GM21717 (cell line): ENCODE results near the gene CSTPP1.

Experiments
- ATAC-seq: cut with Tn5 transposase; IDR thresholded peaks from one replicate; pipeline ENCODE4 v1.9.1; 2021; ENCODE audit warnings: mild to moderate bottlenecking, moderate library complexity; ENCODE audit not compliant: unreplicated experiment

Gene CSTPP1

GRCh38 chr11:47124675-47125074 lies 188.1 kb downstream of the CSTPP1 start:
- ATAC-seq: no peak

DNA sequence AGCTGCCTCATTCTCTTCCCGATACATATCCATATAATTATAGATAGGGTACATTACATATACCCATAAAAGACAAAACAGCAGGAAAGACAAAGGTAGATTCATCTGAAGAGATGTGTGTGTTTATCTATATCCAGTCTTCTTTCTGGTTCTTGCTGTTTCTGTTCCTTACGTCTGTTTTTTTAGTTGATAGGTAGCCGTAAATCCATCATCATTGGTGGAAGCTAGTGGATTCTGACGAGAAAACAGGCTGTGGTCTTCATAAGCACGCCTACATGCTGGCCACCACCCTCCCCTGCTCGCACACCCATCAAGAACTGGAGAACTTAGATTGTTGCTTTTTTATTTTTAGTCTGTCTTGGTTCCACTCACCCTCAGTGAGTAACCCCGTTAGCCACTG lies 188.5 kb downstream of the CSTPP1 start:
- ATAC-seq: no peak

DNA sequence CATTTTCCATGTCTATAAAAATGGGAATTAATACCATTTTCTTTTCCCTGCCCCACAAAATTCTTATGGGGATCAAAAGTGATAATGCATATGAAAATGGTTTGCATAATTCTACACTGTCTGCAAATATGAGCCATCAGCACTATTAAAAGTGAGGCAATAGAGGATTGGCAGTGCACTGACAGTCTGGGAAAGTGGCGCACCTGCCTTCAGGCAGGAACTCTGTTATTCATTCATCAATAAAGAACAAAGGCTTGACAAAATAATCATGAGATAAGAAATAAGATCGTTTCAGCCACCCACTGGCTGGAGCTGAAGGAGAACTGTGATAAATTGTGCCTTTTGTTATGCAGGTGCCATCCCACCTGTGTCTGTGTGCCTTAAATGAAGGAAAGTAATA lies 190.7 kb downstream of the CSTPP1 start:
- no peak for ATAC-seq

DNA sequence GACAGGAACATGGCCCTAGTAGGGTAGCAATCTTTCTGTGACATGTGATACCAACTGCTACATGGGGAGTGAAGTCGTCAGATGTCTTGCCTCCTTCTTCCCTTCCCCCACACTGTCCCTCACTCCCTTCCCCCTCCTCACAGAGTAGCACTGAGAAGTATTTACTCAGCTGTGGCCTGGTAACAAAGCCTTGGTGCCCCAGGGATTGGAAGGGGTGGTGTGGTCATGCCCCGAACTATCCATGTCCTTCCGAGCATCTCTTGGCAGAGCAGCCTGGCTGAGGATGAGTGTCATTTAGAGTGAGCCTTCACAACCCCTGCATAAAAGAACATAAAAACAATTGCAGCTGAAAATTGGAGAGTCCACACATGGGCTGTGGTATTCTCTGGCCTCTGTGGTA lies 194.0 kb downstream of the CSTPP1 start:
- ATAC-seq: no peak

GRCh38 chr11:47131136-47131535 lies 194.6 kb downstream of the CSTPP1 start:
- no peak for ATAC-seq

- ATAC-seq: no peak
Observed at GRCh38 chr11:47132490-47132889, 195.9 kb downstream of the CSTPP1 start.

DNA sequence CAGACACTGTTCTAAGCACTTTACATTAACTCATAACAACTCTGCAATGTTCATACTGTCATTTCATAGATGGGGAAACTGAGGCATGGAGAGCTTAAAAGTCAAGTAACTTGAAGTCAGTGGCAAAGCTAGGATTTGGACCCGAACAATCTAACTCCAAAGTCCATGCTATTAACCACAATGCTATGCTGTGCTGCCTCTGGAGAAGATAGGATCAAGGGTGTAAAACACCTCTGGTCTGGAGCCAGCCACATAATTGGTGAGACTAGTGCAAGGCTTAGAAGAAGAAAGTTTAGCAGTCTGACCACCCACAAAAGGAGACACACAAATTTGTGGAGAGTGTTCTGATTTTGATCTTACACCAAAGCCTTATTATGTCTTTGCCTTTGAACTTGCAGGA lies 196.4 kb downstream of the CSTPP1 start:
- ATAC-seq: no peak

GRCh38 chr11:47136327-47136726 lies 199.8 kb downstream of the CSTPP1 start:
- ATAC-seq: no peak

GRCh38 chr11:47136921-47137320 lies 200.4 kb downstream of the CSTPP1 start:
- no peak for ATAC-seq

DNA sequence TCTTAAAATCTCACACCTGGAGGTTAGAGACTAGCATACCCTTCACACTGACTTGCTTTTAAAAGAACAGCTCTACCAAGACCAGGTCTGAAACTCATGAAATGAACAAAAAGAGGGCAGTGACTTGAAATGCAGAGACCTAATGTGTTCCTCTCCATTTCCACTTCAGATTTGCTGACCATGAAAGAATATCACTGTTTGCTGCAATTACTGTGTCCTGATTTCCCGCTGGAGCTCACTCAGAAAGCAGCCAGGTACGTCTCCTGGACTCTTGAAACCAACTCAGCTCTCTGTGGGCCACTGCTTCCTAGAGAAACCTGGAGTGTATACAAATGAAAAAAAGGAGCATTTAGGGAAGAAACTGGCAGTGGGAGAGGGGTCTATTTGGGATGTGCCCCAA lies 200.9 kb downstream of the CSTPP1 start:
- ATAC-seq: no peak

- no peak for ATAC-seq
Observed at GRCh38 chr11:47139878-47140277, 203.3 kb downstream of the CSTPP1 start.

DNA sequence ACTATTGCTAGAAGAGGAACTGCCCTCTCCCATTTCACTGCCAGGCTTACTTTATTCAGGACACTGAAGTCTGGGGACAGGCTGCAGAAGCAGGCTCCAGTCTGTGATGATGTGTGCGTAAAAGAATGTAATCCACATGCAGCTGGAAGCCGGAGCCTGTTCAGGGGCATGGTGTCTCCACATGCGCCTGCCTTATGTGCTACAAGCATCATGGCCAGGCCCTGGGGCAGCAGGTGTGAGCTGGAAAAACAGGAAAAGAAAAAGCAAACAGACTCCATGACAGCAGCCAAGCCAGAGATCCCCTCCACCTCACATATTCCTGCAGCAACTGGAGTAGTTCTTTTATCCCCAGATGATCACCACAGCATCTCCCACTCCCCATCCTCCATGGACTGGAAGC lies 206.8 kb downstream of the CSTPP1 start:
- ATAC-seq: no peak

GRCh38 chr11:47144541-47144940 lies 208.0 kb downstream of the CSTPP1 start:
- no peak for ATAC-seq

DNA sequence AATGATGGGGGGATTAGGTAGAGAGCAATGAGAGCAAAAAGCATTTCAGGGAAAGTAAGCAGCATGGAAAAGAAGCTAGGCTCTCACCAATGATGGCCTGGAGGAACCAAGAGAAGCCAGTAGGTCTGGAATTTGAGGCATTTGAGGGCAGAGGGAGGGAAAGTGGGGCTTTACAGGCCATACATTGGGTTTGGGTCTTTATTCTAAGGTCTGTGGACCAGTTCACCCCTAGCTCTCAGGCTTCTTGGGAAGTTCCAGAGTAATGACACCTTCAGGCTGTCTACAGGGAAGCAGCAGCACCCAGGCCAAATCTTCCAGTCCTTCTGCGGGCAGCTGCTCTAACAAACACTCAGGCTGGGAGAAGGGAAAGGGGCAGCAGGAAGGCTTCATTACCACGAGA lies 210.7 kb downstream of the CSTPP1 start:
- no peak for ATAC-seq

GRCh38 chr11:47147681-47148080 lies 211.1 kb downstream of the CSTPP1 start:
- ATAC-seq: no peak

DNA sequence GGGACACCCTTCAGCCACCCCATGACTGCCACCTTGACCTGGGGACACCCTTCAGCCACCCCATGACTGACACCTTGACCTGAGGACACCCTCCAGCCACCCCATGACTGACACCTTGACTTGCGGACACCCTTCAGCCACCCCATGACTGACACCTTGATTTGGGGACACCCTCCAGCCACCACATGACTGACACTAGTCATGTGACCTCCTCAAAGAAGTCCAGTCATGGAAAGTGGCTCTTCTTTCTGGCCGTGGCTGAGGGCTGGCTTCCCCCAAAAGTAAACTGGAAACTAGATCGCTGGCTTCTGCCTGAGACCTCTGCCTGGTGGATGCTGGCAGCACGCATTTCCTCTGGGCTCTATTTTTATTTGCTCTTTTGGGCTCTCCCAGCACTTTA lies 211.7 kb downstream of the CSTPP1 start:
- no peak for ATAC-seq

DNA sequence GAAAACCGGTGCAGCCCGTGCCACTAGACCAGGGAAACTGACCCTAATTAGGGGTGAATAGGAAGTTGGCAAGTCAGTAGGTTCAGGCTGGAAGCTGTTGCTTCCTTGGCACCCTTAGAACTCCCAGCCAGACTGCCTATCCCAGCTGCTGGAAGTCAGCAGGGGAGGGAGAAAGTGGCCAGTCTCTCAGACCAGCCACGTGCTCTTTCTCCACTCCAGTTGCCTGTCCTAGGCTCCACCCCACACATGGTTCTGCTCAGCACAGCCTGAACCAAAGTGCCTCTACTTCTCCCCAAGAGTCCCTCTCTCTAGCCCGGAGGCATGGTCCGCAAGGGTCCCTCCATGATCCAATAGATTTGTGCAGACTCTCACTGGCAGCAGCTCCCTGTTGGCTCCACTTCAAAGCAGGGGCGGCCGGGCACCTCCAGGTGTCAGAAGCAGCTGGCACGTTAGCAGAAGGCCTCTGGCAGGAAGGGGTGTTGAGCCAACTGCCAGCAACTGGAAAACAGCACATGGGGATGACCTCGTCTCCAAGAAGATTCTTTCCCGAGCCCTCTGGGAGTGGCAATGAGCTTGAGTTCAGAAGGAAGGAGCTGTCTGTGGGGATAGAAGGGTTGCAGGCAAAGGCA lies 212.5 kb downstream of the CSTPP1 start:
- no peak for ATAC-seq

- ATAC-seq: no peak
Observed at GRCh38 chr11:47149782-47150181, 213.2 kb downstream of the CSTPP1 start.

GRCh38 chr11:47152126-47152952 lies 215.8 kb downstream of the CSTPP1 start:
- no peak for ATAC-seq

GRCh38 chr11:47152953-47153950 lies 216.7 kb downstream of the CSTPP1 start:
- ATAC-seq: no peak
